ENCODE data around the gene ASGR2. TPM values are rescaled to one million over a fixed set of nuclear protein-coding genes. Genes with fewer than 3 reads are reported as not detected.

Gene ASGR2
- total and polyA plus RNA-seq, 2 of the 13 experiments (the other 11 are each of a cell fraction or from before 2014, with no cell fraction given): 320 to 754 TPM

DNA sequence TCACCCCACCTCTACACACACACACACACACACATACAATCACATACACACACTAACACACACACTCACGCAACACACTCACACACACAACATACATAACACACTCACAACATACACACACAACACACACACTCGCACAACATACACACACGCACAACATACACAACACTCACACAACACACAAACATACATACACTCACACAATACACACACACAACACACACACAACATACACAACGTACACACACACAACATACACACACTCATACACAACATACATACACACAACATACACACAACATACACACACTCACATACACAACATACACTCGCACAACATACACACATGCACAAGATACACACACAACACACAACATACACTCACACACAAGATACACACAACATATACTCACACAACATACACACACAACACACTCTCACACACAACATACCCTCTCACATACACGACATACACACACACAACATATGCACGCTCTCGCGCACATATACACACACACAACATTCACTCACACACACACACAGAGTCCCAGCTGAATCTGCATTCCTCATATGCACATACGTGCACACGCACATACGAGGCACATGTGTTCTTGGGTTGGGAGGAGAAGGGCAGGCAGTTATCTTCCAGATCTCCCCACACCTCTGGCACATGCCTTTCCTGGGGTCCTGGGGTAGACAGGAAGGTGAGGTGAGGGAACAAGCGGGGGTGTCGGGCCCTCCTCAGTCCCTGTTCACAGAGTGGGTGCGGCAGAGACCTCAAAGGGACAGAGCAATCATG, 1.1 kb downstream of the ASGR2 start (continued):
- TF ChIP-seq, protein P1, sequence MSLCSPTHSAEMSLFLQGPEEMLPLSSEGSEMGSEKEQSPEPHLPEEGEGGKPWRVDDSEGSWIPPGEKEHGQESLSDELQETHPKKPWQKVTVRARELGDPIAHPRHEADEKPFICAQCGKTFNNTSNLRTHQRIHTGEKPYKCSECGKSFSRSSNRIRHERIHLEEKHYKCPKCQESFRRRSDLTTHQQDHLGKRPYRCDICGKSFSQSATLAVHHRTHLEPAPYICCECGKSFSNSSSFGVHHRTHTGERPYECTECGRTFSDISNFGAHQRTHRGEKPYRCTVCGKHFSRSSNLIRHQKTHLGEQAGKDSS (CRISPR knock-in tag; IDR thresholded peaks at IDR 0.05; ENCODE audit: borderline replicate concordance, low read depth): no peak
- TF ChIP-seq, protein P2, sequence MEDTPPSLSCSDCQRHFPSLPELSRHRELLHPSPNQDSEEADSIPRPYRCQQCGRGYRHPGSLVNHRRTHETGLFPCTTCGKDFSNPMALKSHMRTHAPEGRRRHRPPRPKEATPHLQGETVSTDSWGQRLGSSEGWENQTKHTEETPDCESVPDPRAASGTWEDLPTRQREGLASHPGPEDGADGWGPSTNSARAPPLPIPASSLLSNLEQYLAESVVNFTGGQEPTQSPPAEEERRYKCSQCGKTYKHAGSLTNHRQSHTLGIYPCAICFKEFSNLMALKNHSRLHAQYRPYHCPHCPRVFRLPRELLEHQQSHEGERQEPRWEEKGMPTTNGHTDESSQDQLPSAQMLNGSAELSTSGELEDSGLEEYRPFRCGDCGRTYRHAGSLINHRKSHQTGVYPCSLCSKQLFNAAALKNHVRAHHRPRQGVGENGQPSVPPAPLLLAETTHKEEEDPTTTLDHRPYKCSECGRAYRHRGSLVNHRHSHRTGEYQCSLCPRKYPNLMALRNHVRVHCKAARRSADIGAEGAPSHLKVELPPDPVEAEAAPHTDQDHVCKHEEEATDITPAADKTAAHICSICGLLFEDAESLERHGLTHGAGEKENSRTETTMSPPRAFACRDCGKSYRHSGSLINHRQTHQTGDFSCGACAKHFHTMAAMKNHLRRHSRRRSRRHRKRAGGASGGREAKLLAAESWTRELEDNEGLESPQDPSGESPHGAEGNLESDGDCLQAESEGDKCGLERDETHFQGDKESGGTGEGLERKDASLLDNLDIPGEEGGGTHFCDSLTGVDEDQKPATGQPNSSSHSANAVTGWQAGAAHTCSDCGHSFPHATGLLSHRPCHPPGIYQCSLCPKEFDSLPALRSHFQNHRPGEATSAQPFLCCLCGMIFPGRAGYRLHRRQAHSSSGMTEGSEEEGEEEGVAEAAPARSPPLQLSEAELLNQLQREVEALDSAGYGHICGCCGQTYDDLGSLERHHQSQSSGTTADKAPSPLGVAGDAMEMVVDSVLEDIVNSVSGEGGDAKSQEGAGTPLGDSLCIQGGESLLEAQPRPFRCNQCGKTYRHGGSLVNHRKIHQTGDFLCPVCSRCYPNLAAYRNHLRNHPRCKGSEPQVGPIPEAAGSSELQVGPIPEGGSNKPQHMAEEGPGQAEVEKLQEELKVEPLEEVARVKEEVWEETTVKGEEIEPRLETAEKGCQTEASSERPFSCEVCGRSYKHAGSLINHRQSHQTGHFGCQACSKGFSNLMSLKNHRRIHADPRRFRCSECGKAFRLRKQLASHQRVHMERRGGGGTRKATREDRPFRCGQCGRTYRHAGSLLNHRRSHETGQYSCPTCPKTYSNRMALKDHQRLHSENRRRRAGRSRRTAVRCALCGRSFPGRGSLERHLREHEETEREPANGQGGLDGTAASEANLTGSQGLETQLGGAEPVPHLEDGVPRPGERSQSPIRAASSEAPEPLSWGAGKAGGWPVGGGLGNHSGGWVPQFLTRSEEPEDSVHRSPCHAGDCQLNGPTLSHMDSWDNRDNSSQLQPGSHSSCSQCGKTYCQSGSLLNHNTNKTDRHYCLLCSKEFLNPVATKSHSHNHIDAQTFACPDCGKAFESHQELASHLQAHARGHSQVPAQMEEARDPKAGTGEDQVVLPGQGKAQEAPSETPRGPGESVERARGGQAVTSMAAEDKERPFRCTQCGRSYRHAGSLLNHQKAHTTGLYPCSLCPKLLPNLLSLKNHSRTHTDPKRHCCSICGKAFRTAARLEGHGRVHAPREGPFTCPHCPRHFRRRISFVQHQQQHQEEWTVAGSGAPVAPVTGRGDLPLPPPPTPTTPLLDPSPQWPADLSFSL (CRISPR knock-in tag; IDR thresholded peaks at IDR 0.05): peak; percentile 100
- TF ChIP-seq TBX2 (CRISPR knock-in tag; IDR thresholded peaks at IDR 0.05; ENCODE audit: borderline replicate concordance): no peak
- peak; percentile 24; the same call in 1 of the 2 replicates for TF ChIP-seq HES4 (CRISPR knock-in tag; IDR thresholded peaks at IDR 0.05; ENCODE audit: borderline replicate concordance)
- TF ChIP-seq, protein P3, sequence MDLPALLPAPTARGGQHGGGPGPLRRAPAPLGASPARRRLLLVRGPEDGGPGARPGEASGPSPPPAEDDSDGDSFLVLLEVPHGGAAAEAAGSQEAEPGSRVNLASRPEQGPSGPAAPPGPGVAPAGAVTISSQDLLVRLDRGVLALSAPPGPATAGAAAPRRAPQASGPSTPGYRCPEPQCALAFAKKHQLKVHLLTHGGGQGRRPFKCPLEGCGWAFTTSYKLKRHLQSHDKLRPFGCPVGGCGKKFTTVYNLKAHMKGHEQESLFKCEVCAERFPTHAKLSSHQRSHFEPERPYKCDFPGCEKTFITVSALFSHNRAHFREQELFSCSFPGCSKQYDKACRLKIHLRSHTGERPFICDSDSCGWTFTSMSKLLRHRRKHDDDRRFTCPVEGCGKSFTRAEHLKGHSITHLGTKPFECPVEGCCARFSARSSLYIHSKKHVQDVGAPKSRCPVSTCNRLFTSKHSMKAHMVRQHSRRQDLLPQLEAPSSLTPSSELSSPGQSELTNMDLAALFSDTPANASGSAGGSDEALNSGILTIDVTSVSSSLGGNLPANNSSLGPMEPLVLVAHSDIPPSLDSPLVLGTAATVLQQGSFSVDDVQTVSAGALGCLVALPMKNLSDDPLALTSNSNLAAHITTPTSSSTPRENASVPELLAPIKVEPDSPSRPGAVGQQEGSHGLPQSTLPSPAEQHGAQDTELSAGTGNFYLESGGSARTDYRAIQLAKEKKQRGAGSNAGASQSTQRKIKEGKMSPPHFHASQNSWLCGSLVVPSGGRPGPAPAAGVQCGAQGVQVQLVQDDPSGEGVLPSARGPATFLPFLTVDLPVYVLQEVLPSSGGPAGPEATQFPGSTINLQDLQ (CRISPR knock-in tag; IDR thresholded peaks at IDR 0.05): no peak
- TF ChIP-seq ZNF652 (CRISPR knock-in tag; IDR thresholded peaks at IDR 0.05; ENCODE audit: borderline replicate concordance, low read depth): peak; percentile 44; the same call in 1 of the 2 replicates
- TF ChIP-seq SRSF9 (IDR thresholded peaks at IDR 0.05; ENCODE audit: borderline replicate concordance, insufficient read depth, low read depth, low read length, poor library complexity, severe bottlenecking): no peak
- peak; percentile 89; the same call in 1 of the 2 replicates for TF ChIP-seq HOXA7 (CRISPR knock-in tag; IDR thresholded peaks at IDR 0.05)
- TF ChIP-seq, protein P4, sequence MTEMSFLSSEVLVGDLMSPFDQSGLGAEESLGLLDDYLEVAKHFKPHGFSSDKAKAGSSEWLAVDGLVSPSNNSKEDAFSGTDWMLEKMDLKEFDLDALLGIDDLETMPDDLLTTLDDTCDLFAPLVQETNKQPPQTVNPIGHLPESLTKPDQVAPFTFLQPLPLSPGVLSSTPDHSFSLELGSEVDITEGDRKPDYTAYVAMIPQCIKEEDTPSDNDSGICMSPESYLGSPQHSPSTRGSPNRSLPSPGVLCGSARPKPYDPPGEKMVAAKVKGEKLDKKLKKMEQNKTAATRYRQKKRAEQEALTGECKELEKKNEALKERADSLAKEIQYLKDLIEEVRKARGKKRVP (CRISPR knock-in tag; IDR thresholded peaks at IDR 0.05): peak in 1 of 2 experiments; percentile 64; a peak in 1 of 4 replicates
- TF ChIP-seq JARID2 (CRISPR knock-in tag; IDR thresholded peaks at IDR 0.05; ENCODE audit: insufficient replicate concordance): no peak
- no peak; the same call in 1 of the 2 replicates for TF ChIP-seq THAP11 (CRISPR knock-in tag; IDR thresholded peaks at IDR 0.05)
- TF ChIP-seq ZIK1 (CRISPR knock-in tag; IDR thresholded peaks at IDR 0.05; ENCODE audit: borderline replicate concordance, low read depth): no peak
- TF ChIP-seq, protein P5, sequence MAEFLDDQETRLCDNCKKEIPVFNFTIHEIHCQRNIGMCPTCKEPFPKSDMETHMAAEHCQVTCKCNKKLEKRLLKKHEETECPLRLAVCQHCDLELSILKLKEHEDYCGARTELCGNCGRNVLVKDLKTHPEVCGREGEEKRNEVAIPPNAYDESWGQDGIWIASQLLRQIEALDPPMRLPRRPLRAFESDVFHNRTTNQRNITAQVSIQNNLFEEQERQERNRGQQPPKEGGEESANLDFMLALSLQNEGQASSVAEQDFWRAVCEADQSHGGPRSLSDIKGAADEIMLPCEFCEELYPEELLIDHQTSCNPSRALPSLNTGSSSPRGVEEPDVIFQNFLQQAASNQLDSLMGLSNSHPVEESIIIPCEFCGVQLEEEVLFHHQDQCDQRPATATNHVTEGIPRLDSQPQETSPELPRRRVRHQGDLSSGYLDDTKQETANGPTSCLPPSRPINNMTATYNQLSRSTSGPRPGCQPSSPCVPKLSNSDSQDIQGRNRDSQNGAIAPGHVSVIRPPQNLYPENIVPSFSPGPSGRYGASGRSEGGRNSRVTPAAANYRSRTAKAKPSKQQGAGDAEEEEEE (CRISPR knock-in tag; IDR thresholded peaks at IDR 0.05; ENCODE audit: borderline replicate concordance): peak; percentile 87; the same call in 1 of the 2 replicates
